Measurements from ENCODE around the gene LRP11.

DNA sequence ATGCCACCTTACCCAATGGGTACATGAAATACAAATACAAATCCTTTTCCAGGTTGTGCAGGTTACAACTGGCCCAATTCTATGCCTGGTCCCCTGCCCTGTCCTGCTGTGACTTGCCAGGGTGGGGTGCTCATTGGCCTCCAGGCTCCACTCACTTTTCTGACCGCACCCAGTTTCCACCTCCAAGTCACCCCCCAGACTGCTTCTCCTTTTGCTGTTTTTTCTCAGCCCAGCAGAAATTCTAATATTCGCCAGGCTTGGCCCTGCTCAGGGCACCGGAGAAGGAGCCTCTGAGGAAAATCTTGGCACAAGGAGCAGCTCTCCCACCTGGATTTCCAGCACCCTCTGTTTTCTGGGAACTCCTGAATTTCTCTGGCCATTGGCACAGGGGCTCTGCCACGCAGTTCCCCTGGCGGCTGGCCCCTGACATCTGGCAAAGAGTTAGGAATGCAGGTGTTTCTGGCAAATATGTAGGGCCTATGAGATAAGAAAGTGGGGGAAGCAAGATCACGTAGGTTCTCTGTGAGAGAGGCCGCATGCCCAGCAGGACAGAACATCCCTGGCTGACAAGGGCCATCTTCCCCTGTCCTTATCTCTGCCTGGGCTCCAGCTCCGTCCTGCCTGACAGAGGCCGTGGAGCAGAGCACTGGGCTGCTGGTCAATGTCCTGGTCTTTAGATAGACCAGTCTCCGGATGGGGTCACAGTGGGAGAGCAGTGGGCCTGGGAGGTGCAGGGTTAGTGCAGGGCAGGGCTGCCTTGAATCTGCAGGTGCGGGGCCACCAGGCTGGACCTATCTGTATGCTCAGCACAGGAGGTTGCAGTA lies 36.7 kb upstream of the LRP11 start:
- TF ChIP-seq, protein P1, sequence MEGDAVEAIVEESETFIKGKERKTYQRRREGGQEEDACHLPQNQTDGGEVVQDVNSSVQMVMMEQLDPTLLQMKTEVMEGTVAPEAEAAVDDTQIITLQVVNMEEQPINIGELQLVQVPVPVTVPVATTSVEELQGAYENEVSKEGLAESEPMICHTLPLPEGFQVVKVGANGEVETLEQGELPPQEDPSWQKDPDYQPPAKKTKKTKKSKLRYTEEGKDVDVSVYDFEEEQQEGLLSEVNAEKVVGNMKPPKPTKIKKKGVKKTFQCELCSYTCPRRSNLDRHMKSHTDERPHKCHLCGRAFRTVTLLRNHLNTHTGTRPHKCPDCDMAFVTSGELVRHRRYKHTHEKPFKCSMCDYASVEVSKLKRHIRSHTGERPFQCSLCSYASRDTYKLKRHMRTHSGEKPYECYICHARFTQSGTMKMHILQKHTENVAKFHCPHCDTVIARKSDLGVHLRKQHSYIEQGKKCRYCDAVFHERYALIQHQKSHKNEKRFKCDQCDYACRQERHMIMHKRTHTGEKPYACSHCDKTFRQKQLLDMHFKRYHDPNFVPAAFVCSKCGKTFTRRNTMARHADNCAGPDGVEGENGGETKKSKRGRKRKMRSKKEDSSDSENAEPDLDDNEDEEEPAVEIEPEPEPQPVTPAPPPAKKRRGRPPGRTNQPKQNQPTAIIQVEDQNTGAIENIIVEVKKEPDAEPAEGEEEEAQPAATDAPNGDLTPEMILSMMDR (conservative IDR thresholded peaks at IDR 0.05; ENCODE audit: low read length) = no peak
- TF ChIP-seq EZH2phosphoT487 (IDR thresholded peaks at IDR 0.05; ENCODE audit: borderline replicate concordance) = no peak
